IMR-90 (cell line): ENCODE results near the gene SLC44A1. TPM values are rescaled to one million over a fixed set of nuclear protein-coding genes. Genes with fewer than 3 reads are reported as not detected.

Source experiments
- ATAC-seq: fragments of 200-7000 bp; cut with Tn5 transposase; 2 replicates; pipeline ENCODE4 v1.9.1; 2020; ENCODE audit warnings: low read depth, mild to moderate bottlenecking, moderate library complexity
- BruUV-seq: library from RNA; stranded (reverse); fragments of 400-500 nt; replicated peaks from 2 replicates; lab custom pipeline; 2021; lab: Mats Ljungman, UMichigan
- CTCF ChIA-PET: fragments of 300-600 bp; formaldehyde crosslinking; extraction: SDS; loops from one replicate; lab custom pipeline; 2021; ENCODE audit warnings: antibody characterized with exemption; lab: Yijun Ruan, JAX
- POLR2A ChIA-PET: fragments of 300-600 bp; sonication (Branson Sonifier 250); formaldehyde crosslinking; loops from one replicate; lab custom pipeline; 2022; ENCODE audit warnings: antibody characterized with exemption; ENCODE audit not compliant: unreplicated experiment; lab: Charles Lee
- DNase-seq: peaks from one replicate; pipeline ENCODE4 v3.0.0; 2013
- H2AFZ ChIP-seq: replicated peaks from 2 replicates; pipeline ENCODE3; 2013; ENCODE audit warnings: low read length, mild to moderate bottlenecking; ENCODE audit not compliant: poor library complexity
- H2AK5ac ChIP-seq: 2 replicates; pipeline ENCODE4 v1.6.1; 2013; ENCODE audit warnings: low read depth, low read length, inconsistent platforms
- H2AK9ac ChIP-seq: replicated peaks from 2 replicates; pipeline ENCODE3; 2013; ENCODE audit warnings: mild to moderate bottlenecking, low read depth, low read length, moderate library complexity; ENCODE audit not compliant: poor library complexity
- H2BK120ac ChIP-seq: 2 replicates; pipeline ENCODE4 v1.6.1; 2013; ENCODE audit warnings: low read depth, low read length, inconsistent platforms
- H2BK15ac ChIP-seq: 3 replicates; pipeline ENCODE4 v1.6.1; 2013; ENCODE audit warnings: low read depth, low read length, inconsistent platforms
- H2BK20ac ChIP-seq: 2 replicates; pipeline ENCODE4 v1.6.1; 2013; ENCODE audit warnings: low read depth, mild to moderate bottlenecking, inconsistent platforms, low read length, moderate library complexity
- H2BK5ac ChIP-seq: 2 replicates; pipeline ENCODE4 v1.6.1; 2013; ENCODE audit warnings: mild to moderate bottlenecking, low read depth, low read length, inconsistent platforms; ENCODE audit not compliant: poor library complexity, severe bottlenecking
- H3K14ac ChIP-seq: replicated peaks from 2 replicates; pipeline ENCODE4 v1.6.1; 2013; ENCODE audit warnings: low read depth, low read length, inconsistent platforms
- H3K18ac ChIP-seq: 2 replicates; pipeline ENCODE4 v1.6.1; 2013; ENCODE audit warnings: low read depth, low read length, control low read depth
- H3K23ac ChIP-seq: 2 replicates; pipeline ENCODE4 v1.6.1; 2013; ENCODE audit warnings: low read depth, low read length, inconsistent platforms
- H3K27ac ChIP-seq: 2 replicates; pipeline ENCODE4 v1.5.1; 2013; ENCODE audit warnings: mild to moderate bottlenecking, control low read depth, low read length; ENCODE audit not compliant: insufficient read depth
- H3K27me3 ChIP-seq: 2 replicates; pipeline ENCODE4 v1.6.1; 2013; ENCODE audit warnings: low read length; ENCODE audit not compliant: control insufficient read depth, insufficient read depth
- H3K36me3 ChIP-seq: 2 replicates; pipeline ENCODE4 v1.6.1; 2013; ENCODE audit warnings: low read length, mixed read lengths; ENCODE audit not compliant: control insufficient read depth, insufficient read depth
- H3K4ac ChIP-seq: 2 replicates; pipeline ENCODE4 v1.6.1; 2013; ENCODE audit warnings: low read depth, low read length, inconsistent platforms
- H3K4me1 ChIP-seq: 2 replicates; pipeline ENCODE4 v1.6.1; 2013; ENCODE audit warnings: low read length, mixed read lengths; ENCODE audit not compliant: control insufficient read depth, insufficient read depth
- H3K4me2 ChIP-seq: 2 replicates; pipeline ENCODE4 v1.6.1; 2013; ENCODE audit warnings: low read depth, mild to moderate bottlenecking, control low read depth, low read length, moderate library complexity
- H3K4me3 ChIP-seq: 2 replicates; pipeline ENCODE4 v1.5.1; 2013; ENCODE audit warnings: low read depth, mild to moderate bottlenecking, control low read depth, low read length, moderate library complexity; ENCODE audit not compliant: insufficient read depth
- H3K56ac ChIP-seq: 2 replicates; pipeline ENCODE4 v1.6.1; 2013; ENCODE audit warnings: low read length, inconsistent platforms; ENCODE audit not compliant: insufficient read depth; ENCODE audit errors: extremely low read depth
- H3K79me1 ChIP-seq, 2 experiments: 2 replicates each; pipeline ENCODE4 v1.6.1; 2013; ENCODE audit warnings: low read length in 2 of 2, inconsistent platforms in 1 of 2, low read depth in 1 of 2
- H3K9ac ChIP-seq: 2 replicates; pipeline ENCODE4 v1.6.1; 2013; ENCODE audit warnings: low read depth, low read length, control low read depth
- H3K9me1 ChIP-seq: 2 replicates; pipeline ENCODE4 v1.6.1; 2013; ENCODE audit warnings: low read length, inconsistent platforms; ENCODE audit not compliant: insufficient read depth
- H3K9me3 ChIP-seq: 2 replicates; pipeline ENCODE4 v1.6.1; 2013; ENCODE audit warnings: low read length; ENCODE audit not compliant: control insufficient read depth, insufficient read depth
- H4K20me1 ChIP-seq: 2 replicates; pipeline ENCODE4 v1.6.1; 2013; ENCODE audit warnings: low read length, inconsistent platforms; ENCODE audit not compliant: insufficient read depth
- H4K5ac ChIP-seq: 2 replicates; pipeline ENCODE4 v1.6.1; 2013; ENCODE audit warnings: mild to moderate bottlenecking, low read depth, low read length, control low read depth
- H4K8ac ChIP-seq, 2 experiments: 2 replicates each; pipeline ENCODE4 v1.6.1; 2013; ENCODE audit warnings: low read depth in 2 of 2, low read length in 2 of 2, control low read depth in 1 of 2, inconsistent platforms in 1 of 2
- H4K91ac ChIP-seq: 2 replicates; pipeline ENCODE4 v1.6.1; 2013; ENCODE audit warnings: low read depth, low read length, inconsistent platforms; ENCODE audit not compliant: insufficient read depth
- CHD1 ChIP-seq: IDR thresholded peaks from 2 replicates; pipeline ENCODE4 v1.6.1; 2012; ENCODE audit warnings: low read depth, low read length, improper control_type of control experiment
- RFX5 ChIP-seq: IDR thresholded peaks from 2 replicates; pipeline ENCODE4 v1.8.0; 2012; ENCODE audit warnings: low read depth, mild to moderate bottlenecking, low read length, moderate library complexity
- WGBS, 2 experiments: methylation state at CpG; one replicate each; pipeline versions ENCODE4 v1.1.5 to v1.1.7; 2013; ENCODE audit warnings: missing lambda C conversion rate in 2 of 2; ENCODE audit not compliant: insufficient read length in 1 of 2; ENCODE audit errors: extremely low coverage in 2 of 2; 5-methylcytosine and 5-hydroxymethylcytosine counted together
- dilution Hi-C: fragments of 300-500 bp; cut with HindIII; formaldehyde crosslinking; loops from one replicate; pipeline ENCODE4 v1.14.3; 2018; ENCODE audit warnings: low sequenced_read_pairs; ENCODE audit not compliant: unreplicated experiment
- in situ Hi-C: fragments of 300-500 bp; cut with MboI; formaldehyde crosslinking; loops from 3 replicates; pipeline ENCODE4 v1.14.3; 2019; ENCODE audit warnings: low sequenced_read_pairs, inconsistent platforms, mixed read lengths
- intact Hi-C: fragments of 100-400 bp; cut with micrococcal nuclease; formaldehyde crosslinking; loops from 2 replicates; pipeline ENCODE4 v1.10.0; 2022
- polyA plus RNA-seq, 3 experiments: library from polyadenylated mRNA; depleted of rRNA; stranded (reverse); fragments of >200 nt; gene quantifications; 2 replicates each; pipeline ENCODE4 v1.2.3, GENCODE V29; 2012; ENCODE audit warnings: low replicate concordance in 1 of 3
- total RNA-seq: library from RNA; depleted of rRNA; stranded (reverse); fragments of >200 nt; gene quantifications from 2 replicates; pipeline ENCODE4 v1.2.3, GENCODE V29; 2012
- TF ChIP-seq, protein P1 (sequence below): fragments of 150-350 bp; IDR thresholded peaks from 2 replicates; pipeline ENCODE4 v1.6.1; 2017; ENCODE audit warnings: mild to moderate bottlenecking, antibody characterized with exemption, low read length, low read depth

SLC44A1 gene
- total and polyA plus RNA-seq, 2 of the 4 experiments (the other 2 are of a cell fraction): 5.2 to 21.7 TPM

DNA sequence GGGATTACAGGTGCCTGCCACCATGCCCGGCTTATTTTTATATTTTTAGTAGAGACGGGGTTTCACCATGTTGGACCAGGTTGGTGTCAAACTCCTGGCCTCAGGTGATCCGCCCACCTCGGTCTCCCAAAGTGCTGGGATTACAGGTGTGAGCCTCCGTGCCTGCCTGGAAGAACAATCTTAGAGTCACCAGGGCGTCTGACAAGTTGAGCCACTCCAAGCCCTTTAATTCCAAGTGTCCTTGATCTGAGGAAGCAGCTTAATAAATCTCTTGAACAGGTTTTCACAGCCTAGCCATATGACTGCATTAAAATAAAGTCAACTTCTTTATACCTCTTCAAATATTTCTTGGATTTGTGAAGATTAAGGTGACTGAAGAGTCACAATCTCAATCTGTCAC lies 31.5 kb downstream of the SLC44A1 start:
- CTCF ChIA-PET: no interaction called here
- Histone ChIP-seq H3K9ac (no peak overlapping the region), H4K5ac (no peak overlapping the region), H3K18ac (no peak overlapping the region), H3K9me3 (no peaks in the 10 kb centered on the region), H2BK20ac (no peak overlapping the region), H3K79me1 (peaks cover 2 to 5% of the 10 kb centered on the region in 2 experiments), H3K27me3 (no peaks in the 10 kb centered on the region), H3K4me3 (no peak overlapping the region), H4K20me1 (no peaks in the 10 kb centered on the region), H3K14ac (no peak overlapping the region), H4K91ac (no peak overlapping the region), H2BK120ac (no peak overlapping the region), H2AK5ac (no peak overlapping the region), H3K36me3 (no peaks in the 10 kb centered on the region), H4K8ac (no peak overlapping the region), H3K27ac (no peak overlapping the region), H2AK9ac (no peak overlapping the region), H3K4me1 (peaks cover 1% of the 10 kb centered on the region; the same call in 1 of the 2 replicates), H3K4ac (no peak overlapping the region), H2AFZ (no peak overlapping the region), H2BK5ac (no peak overlapping the region), H3K4me2 (no peak overlapping the region), H3K56ac (no peak overlapping the region), H3K23ac (no peak overlapping the region), H2BK15ac (no peak overlapping the region), H3K9me1 (peaks cover 3% of the 10 kb centered on the region; the same call in 1 of the 2 replicates)
- ATAC-seq: no peak
- POLR2A ChIA-PET: no interaction called here
- no TSS peak for BruUV-seq
- DNase-seq: no peak
- in situ Hi-C loops (no loop called here), dilution Hi-C loops (no loop called here), intact Hi-C loops (no loop called here)
- WGBS, 2 experiments: 97% methylated on average over 4 of the region's 6 CpGs; no CpG with 5 or more reads in 1 of the 2 experiments
- TF ChIP-seq RFX5: no peak
- TF ChIP-seq, protein P1, sequence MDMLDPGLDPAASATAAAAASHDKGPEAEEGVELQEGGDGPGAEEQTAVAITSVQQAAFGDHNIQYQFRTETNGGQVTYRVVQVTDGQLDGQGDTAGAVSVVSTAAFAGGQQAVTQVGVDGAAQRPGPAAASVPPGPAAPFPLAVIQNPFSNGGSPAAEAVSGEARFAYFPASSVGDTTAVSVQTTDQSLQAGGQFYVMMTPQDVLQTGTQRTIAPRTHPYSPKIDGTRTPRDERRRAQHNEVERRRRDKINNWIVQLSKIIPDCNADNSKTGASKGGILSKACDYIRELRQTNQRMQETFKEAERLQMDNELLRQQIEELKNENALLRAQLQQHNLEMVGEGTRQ: no peak
- TF ChIP-seq CHD1: no peak
